Measurements from ENCODE around the gene EVA1A.

The EVA1A gene

GRCh38 chr2:75523313-75524275 lies 37.1 kb downstream of the EVA1A start:
- TF ChIP-seq ISL1 (CRISPR knock-in tag; IDR thresholded peaks at IDR 0.05) (peak; percentile 50; the same call in 1 of the 2 replicates), TCF4 (CRISPR knock-in tag; IDR thresholded peaks at IDR 0.05; ENCODE audit: borderline replicate concordance) (no peak)
- TF ChIP-seq, protein P1, sequence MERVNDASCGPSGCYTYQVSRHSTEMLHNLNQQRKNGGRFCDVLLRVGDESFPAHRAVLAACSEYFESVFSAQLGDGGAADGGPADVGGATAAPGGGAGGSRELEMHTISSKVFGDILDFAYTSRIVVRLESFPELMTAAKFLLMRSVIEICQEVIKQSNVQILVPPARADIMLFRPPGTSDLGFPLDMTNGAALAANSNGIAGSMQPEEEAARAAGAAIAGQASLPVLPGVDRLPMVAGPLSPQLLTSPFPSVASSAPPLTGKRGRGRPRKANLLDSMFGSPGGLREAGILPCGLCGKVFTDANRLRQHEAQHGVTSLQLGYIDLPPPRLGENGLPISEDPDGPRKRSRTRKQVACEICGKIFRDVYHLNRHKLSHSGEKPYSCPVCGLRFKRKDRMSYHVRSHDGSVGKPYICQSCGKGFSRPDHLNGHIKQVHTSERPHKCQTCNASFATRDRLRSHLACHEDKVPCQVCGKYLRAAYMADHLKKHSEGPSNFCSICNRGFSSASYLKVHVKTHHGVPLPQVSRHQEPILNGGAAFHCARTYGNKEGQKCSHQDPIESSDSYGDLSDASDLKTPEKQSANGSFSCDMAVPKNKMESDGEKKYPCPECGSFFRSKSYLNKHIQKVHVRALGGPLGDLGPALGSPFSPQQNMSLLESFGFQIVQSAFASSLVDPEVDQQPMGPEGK (CRISPR knock-in tag; IDR thresholded peaks at IDR 0.05; ENCODE audit: borderline replicate concordance): peak; percentile 78; the same call in 1 of the 2 replicates
- peak; percentile 88 for ATAC-seq

DNA sequence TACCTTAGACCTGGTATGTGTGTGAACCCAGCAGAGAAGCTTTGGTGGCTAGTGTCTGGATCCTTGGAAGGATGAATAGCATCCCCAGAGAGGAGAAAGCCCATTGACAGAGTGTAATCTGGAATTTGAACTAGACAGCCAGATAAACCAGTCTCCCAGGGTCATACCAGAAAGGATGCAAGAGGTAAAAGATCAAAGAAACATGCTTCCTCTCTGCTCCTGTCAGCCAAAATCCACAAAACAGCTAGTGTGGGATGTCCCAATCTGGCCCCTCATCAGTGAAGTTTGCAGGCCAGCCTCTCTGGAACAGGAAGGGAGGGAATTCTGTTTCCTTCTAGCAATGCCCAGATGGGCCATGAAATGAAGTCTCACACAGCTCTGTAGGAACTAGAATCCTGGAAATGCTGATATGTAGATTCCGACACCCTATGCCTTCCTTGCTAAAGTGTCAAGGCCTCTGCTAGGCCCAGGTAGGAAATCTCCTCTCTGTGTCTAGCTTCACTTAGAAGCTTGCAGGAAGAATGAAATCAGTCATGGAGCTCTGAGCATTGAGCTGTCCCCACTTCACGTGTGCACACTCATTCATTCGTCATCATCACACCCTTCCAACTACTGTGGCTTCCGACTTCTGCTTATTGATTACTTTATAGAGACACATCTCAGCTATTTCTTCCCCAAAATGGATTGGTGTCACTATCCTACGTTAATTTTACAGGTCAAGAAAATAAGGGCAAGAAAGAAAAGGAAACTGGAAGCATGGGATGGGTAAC lies 38.0 kb downstream of the EVA1A start:
- TF ChIP-seq, protein P2, sequence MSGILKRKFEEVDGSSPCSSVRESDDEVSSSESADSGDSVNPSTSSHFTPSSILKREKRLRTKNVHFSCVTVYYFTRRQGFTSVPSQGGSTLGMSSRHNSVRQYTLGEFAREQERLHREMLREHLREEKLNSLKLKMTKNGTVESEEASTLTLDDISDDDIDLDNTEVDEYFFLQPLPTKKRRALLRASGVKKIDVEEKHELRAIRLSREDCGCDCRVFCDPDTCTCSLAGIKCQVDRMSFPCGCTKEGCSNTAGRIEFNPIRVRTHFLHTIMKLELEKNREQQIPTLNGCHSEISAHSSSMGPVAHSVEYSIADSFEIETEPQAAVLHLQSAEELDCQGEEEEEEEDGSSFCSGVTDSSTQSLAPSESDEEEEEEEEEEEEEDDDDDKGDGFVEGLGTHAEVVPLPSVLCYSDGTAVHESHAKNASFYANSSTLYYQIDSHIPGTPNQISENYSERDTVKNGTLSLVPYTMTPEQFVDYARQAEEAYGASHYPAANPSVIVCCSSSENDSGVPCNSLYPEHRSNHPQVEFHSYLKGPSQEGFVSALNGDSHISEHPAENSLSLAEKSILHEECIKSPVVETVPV (CRISPR knock-in tag; IDR thresholded peaks at IDR 0.05): no peak
- TF ChIP-seq RARB (CRISPR knock-in tag; IDR thresholded peaks at IDR 0.05) (no peak), ZNF8 (CRISPR knock-in tag; IDR thresholded peaks at IDR 0.05) (no peak), GLIS3 (CRISPR knock-in tag; IDR thresholded peaks at IDR 0.05) (no peak), CREB5 (CRISPR knock-in tag; IDR thresholded peaks at IDR 0.05; ENCODE audit: low read depth) (no peak), SNAI2 (CRISPR knock-in tag; IDR thresholded peaks at IDR 0.05) (no peak), ZFP30 (CRISPR knock-in tag; IDR thresholded peaks at IDR 0.05) (no peak), ESRRG (CRISPR knock-in tag; IDR thresholded peaks at IDR 0.05) (no peak), CSDC2 (CRISPR knock-in tag; IDR thresholded peaks at IDR 0.05) (no peak)
- TF ChIP-seq, protein P3, sequence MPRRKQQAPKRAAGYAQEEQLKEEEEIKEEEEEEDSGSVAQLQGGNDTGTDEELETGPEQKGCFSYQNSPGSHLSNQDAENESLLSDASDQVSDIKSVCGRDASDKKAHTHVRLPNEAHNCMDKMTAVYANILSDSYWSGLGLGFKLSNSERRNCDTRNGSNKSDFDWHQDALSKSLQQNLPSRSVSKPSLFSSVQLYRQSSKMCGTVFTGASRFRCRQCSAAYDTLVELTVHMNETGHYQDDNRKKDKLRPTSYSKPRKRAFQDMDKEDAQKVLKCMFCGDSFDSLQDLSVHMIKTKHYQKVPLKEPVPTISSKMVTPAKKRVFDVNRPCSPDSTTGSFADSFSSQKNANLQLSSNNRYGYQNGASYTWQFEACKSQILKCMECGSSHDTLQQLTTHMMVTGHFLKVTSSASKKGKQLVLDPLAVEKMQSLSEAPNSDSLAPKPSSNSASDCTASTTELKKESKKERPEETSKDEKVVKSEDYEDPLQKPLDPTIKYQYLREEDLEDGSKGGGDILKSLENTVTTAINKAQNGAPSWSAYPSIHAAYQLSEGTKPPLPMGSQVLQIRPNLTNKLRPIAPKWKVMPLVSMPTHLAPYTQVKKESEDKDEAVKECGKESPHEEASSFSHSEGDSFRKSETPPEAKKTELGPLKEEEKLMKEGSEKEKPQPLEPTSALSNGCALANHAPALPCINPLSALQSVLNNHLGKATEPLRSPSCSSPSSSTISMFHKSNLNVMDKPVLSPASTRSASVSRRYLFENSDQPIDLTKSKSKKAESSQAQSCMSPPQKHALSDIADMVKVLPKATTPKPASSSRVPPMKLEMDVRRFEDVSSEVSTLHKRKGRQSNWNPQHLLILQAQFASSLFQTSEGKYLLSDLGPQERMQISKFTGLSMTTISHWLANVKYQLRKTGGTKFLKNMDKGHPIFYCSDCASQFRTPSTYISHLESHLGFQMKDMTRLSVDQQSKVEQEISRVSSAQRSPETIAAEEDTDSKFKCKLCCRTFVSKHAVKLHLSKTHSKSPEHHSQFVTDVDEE (CRISPR knock-in tag; IDR thresholded peaks at IDR 0.05): no peak
- TF ChIP-seq, protein P1 (CRISPR knock-in tag; IDR thresholded peaks at IDR 0.05; ENCODE audit: borderline replicate concordance): no peak
- ATAC-seq: no peak

DNA sequence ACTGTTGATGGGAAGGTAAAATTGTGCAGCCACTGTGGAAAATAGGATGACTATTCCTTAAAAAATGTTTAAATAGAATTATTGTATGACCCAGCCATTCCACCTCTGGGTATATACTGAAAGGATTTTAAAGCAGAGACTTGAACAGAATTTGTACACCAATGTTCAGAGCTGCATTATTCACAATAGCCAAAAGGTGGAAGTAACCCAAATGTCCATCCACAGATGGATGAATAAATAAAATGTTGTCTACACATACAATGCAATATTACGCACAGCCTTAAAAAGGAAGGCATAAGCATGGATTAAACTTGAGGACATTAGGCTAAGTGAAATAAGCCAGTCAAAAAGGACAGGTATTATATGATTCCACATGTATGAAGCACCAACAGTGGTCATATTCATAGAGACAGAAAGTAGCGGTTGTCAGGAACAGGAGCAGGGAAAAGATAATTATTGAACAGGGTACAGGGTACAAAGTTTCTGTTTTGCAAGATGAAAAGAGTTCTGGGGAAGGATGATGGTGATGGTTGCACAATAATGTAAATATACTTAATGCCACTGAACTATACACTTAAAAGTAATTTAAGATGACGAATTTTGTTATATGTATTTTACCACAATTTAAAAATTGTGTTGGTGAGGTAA lies 39.4 kb downstream of the EVA1A start:
- TF ChIP-seq ZNF565 (CRISPR knock-in tag; conservative IDR thresholded peaks at IDR 0.05; ENCODE audit: low read depth): no peak
- TF ChIP-seq RARB (CRISPR knock-in tag; IDR thresholded peaks at IDR 0.05): no peak
- no peak for TF ChIP-seq SNAI2 (CRISPR knock-in tag; IDR thresholded peaks at IDR 0.05)
- TF ChIP-seq CSDC2 (CRISPR knock-in tag; IDR thresholded peaks at IDR 0.05): no peak
- no peak for TF ChIP-seq ZFP30 (CRISPR knock-in tag; IDR thresholded peaks at IDR 0.05)
- TF ChIP-seq ZFP3 (CRISPR knock-in tag; IDR thresholded peaks at IDR 0.05): no peak
- no peak for TF ChIP-seq ZNF8 (CRISPR knock-in tag; IDR thresholded peaks at IDR 0.05)
- TF ChIP-seq, protein P2 (CRISPR knock-in tag; IDR thresholded peaks at IDR 0.05): no peak
- TF ChIP-seq CREB5 (CRISPR knock-in tag; IDR thresholded peaks at IDR 0.05; ENCODE audit: low read depth): no peak
- TF ChIP-seq GLIS3 (CRISPR knock-in tag; IDR thresholded peaks at IDR 0.05): no peak
- no peak for TF ChIP-seq TOX (CRISPR knock-in tag; IDR thresholded peaks at IDR 0.05; ENCODE audit: borderline replicate concordance)
- TF ChIP-seq OSR1 (CRISPR knock-in tag; IDR thresholded peaks at IDR 0.05): no peak
- no peak for TF ChIP-seq ESRRG (CRISPR knock-in tag; IDR thresholded peaks at IDR 0.05)
- no peak for ATAC-seq

Data from SK-N-SH treated with all-trans-retinoic acid at 6 μM for 48 hours (cell line).